Endothelial cell of umbilical vein (primary cell): ENCODE results near the gene NPHS1. TPM values are rescaled to one million over a fixed set of nuclear protein-coding genes. Genes with fewer than 3 reads are reported as not detected.
A peak's percentile ranks its signal among the peaks of the same experiment; 100 is the strongest.

ENCODE experiments used
- BruUV-seq: library from RNA; stranded (reverse); fragments of 400-500 nt; replicated peaks from 2 replicates; lab custom pipeline; 2021; lab: Mats Ljungman, UMichigan
- CTCF ChIA-PET: fragments of 300-600, 350-600 bp; sonication (Branson Sonifier 250); formaldehyde crosslinking; loops from one replicate; lab custom pipeline; 2021; ENCODE audit warnings: antibody characterized with exemption, inconsistent platforms; lab: Charles Lee
- POLR2A ChIA-PET: fragments of 300-600, 350-600 bp; sonication (Branson Sonifier 250); formaldehyde crosslinking; loops from one replicate; lab custom pipeline; 2021; ENCODE audit warnings: antibody characterized with exemption, inconsistent platforms; lab: Charles Lee
- DNase-seq: peaks from one replicate; pipeline ENCODE4 v3.0.0-alpha.2; 2011; ENCODE audit warnings: low read depth, low spot score
- FAIRE-seq: peaks from 2 replicates; lab custom pipeline; 2011; peaks lifted over from hg19 to GRCh38; lab: Jason Lieb, UNC
- H2AFZ ChIP-seq: 2 replicates; pipeline ENCODE4 v1.6.0; 2012; ENCODE audit warnings: low read depth, low read length, control low read depth, inconsistent platforms
- H3K27ac ChIP-seq: 2 replicates; pipeline ENCODE4 v1.5.1; 2011; ENCODE audit warnings: low read depth, mild to moderate bottlenecking, control low read depth, low read length, moderate library complexity; ENCODE audit not compliant: insufficient read depth
- H3K27me3 ChIP-seq, 2 experiments: 2 replicates each; pipeline versions ENCODE4 v1.6.0 to v1.6.1; 2011; ENCODE audit warnings: low read length in 2 of 2, mixed read lengths in 1 of 2; ENCODE audit not compliant: control insufficient read depth in 2 of 2, insufficient read depth in 2 of 2
- H3K36me3 ChIP-seq, 2 experiments: 2 replicates in 1 of 2; 3 replicates in 1 of 2; pipeline ENCODE4 v1.5.1; 2011; ENCODE audit warnings: low read length in 2 of 2, mild to moderate bottlenecking in 1 of 2, moderate library complexity in 1 of 2; ENCODE audit not compliant: control insufficient read depth in 2 of 2, insufficient read depth in 2 of 2; ENCODE audit errors: extremely low read depth in 1 of 2
- H3K4me1 ChIP-seq: 3 replicates; pipeline ENCODE4 v1.5.1; 2011; ENCODE audit warnings: mild to moderate bottlenecking, low read length; ENCODE audit not compliant: control insufficient read depth, insufficient read depth; ENCODE audit errors: extremely low read depth
- H3K4me2 ChIP-seq: 2 replicates; pipeline ENCODE4 v1.6.1; 2011; ENCODE audit warnings: low read length, control low read depth, mixed read lengths; ENCODE audit not compliant: insufficient read depth
- H3K4me3 ChIP-seq, 3 experiments: fragments of 200-600 bp in 1 of 3; sonication (generic), shearing (Covaris generic) in 1 of 3; replicated peaks in 1 of 3; 2 replicates each; pipeline ENCODE4 v1.5.1; 2011 to 2016; ENCODE audit warnings: control low read depth in 3 of 3, low read length in 3 of 3, mild to moderate bottlenecking in 2 of 3, inconsistent platforms in 1 of 3, low read depth in 1 of 3, moderate library complexity in 1 of 3; ENCODE audit not compliant: insufficient read depth in 1 of 3
- H3K79me2 ChIP-seq: 2 replicates; pipeline ENCODE4 v1.6.0; 2012; ENCODE audit warnings: low read length, inconsistent platforms; ENCODE audit not compliant: control insufficient read depth, insufficient read depth
- H3K9ac ChIP-seq: replicated peaks from 2 replicates; pipeline ENCODE3; 2011; ENCODE audit warnings: low read length, control low read depth; ENCODE audit not compliant: insufficient read depth; ENCODE audit errors: extremely low read depth
- H3K9me1 ChIP-seq: replicated peaks from 3 replicates; pipeline ENCODE4 v1.6.0; 2011; ENCODE audit warnings: mild to moderate bottlenecking, low read length; ENCODE audit not compliant: control insufficient read depth, insufficient read depth; ENCODE audit errors: extremely low read depth
- H3K9me3 ChIP-seq: replicated peaks from 2 replicates; pipeline ENCODE4 v1.5.1; 2012; ENCODE audit warnings: low read length, inconsistent platforms; ENCODE audit not compliant: control insufficient read depth, insufficient read depth
- H4K20me1 ChIP-seq: replicated peaks from 2 replicates; pipeline ENCODE3; 2011; ENCODE audit warnings: mild to moderate bottlenecking, low read length; ENCODE audit not compliant: control insufficient read depth, insufficient read depth; ENCODE audit errors: extremely low read depth
- EZH2 ChIP-seq: IDR thresholded peaks from 2 replicates; pipeline ENCODE4 v1.6.1; 2012; ENCODE audit warnings: borderline replicate concordance, low read depth, mild to moderate bottlenecking, moderate library complexity, low read length, inconsistent platforms; ENCODE audit not compliant: severe bottlenecking
- JUN ChIP-seq: IDR thresholded peaks from 2 replicates; pipeline ENCODE4 v1.6.1; 2011; ENCODE audit warnings: borderline replicate concordance, low read depth; ENCODE audit not compliant: insufficient read length, insufficient read depth
- MAX ChIP-seq: IDR thresholded peaks from 2 replicates; pipeline ENCODE4 v1.6.1; 2011; ENCODE audit not compliant: insufficient read depth, insufficient read length
- MYC ChIP-seq: IDR thresholded peaks from one replicate; pipeline ENCODE4 v1.6.1; 2011; ENCODE audit warnings: mild to moderate bottlenecking, low read depth, low read length
- POLR2A ChIP-seq: IDR thresholded peaks from 2 replicates; pipeline ENCODE4 v1.6.1; 2012; ENCODE audit warnings: low read depth, mild to moderate bottlenecking, control low read depth, low read length
- POLR2AphosphoS5 ChIP-seq: IDR thresholded peaks from 2 replicates; pipeline ENCODE4 v1.6.1; 2012; ENCODE audit warnings: low read depth, mild to moderate bottlenecking, control low read depth, low read length, moderate library complexity; ENCODE audit not compliant: insufficient read depth
- dilution Hi-C: fragments of 300-500 bp; cut with MboI; formaldehyde crosslinking; loops from one replicate; pipeline ENCODE4 v1.15.0; 2019; ENCODE audit warnings: low sequenced_read_pairs; ENCODE audit not compliant: extremely low pct_ligation_motif_present
- intact Hi-C: fragments of 100-400 bp; cut with micrococcal nuclease; formaldehyde crosslinking; loops from one replicate; pipeline ENCODE4 v1.10.0; 2022
- polyA plus RNA-seq, 4 experiments: library from polyadenylated mRNA; depleted of rRNA in 3 of 4; stranded (reverse) in 3 of 4; unstranded in 1 of 4; fragments of >200 nt; gene quantifications; 2 replicates each; pipeline versions ENCODE4 v1.2.1 to v1.2.3, GENCODE V29; 2011 to 2012; ENCODE audit warnings: missing spikeins in 1 of 4
- total RNA-seq: library from RNA; stranded (reverse); gene quantifications from 2 replicates; pipeline ENCODE4 v1.2.3, GENCODE V29; 2021

NPHS1 gene
- total and polyA plus RNA-seq, 2 donors (not counting 3 experiments of a cell fraction or from before 2014, with no cell fraction given), result not detected

DNA sequence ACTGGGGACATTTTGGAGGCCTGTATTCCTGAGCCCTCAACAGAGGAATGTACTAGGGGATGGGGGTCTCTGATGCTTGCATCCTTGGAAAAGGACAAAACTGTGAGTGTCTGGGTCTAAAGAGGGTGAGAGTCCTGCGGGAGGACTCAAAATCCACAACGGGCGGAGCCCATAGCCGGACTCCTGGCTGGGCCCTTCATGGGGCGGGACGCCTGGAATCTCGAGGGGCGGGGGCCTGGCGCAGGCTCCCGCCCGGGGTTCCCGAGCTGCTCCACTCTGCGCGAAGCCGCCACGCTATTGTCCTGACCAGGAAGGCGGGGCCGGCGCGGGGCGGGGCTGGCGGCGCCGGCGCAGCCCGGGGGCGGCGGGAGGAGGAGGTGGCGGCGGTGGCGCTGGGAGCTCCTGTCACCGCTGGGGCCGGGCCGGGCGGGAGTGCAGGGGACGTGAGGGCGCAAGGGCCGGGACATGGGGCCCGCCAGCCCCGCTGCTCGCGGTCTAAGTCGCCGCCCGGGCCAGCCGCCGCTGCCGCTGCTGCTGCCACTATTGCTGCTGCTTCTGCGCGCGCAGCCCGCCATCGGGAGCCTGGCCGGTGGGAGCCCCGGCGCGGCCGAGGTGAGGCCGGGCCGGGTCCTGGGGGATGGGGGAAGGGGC, 16.0 kb upstream of the NPHS1 start, which contains the start of gene APLP1:
Gene APLP1, plus strand, starts transcription at position 403 of the 651 bp plus-strand sequence. Its CDS starts 63 bp downstream, at position 466.
- H3K9ac ChIP-seq, result no peak within 1 kb of the TSS
- H3K27ac ChIP-seq, result no peak within 1 kb of the TSS
- H3K4me3 ChIP-seq, result peak within 1 kb of the TSS in 2 of 3 experiments; percentile 19 to 20
- dilution Hi-C loops, result no loop called here
- FAIRE-seq (peak; percentile 48), DNase-seq (peak; percentile 39)
- H3K36me3 ChIP-seq, result no peaks in the 10 kb centered on the region
- peak within 1 kb of the TSS; percentile 26 for H2AFZ ChIP-seq
- H3K4me2 ChIP-seq, result peak within 1 kb of the TSS; percentile 43
- intact Hi-C loops, result no loop called here
- CTCF ChIA-PET, result no interaction called here
- no peaks in the 10 kb centered on the region for H3K9me1 ChIP-seq
- no peaks in the 10 kb centered on the region for H3K79me2 ChIP-seq
- no peaks in the 10 kb centered on the region for H4K20me1 ChIP-seq
- H3K27me3 ChIP-seq, result peaks cover 2 to 7% of the 10 kb centered on the region in 2 experiments
- TF ChIP-seq MYC, result no peak
- POLR2A ChIA-PET, result no interaction called here
- H3K9me3 ChIP-seq, result no peaks in the 10 kb centered on the region
- peaks cover 4% of the 10 kb centered on the region for H3K4me1 ChIP-seq
- no TSS peak for BruUV-seq

DNA sequence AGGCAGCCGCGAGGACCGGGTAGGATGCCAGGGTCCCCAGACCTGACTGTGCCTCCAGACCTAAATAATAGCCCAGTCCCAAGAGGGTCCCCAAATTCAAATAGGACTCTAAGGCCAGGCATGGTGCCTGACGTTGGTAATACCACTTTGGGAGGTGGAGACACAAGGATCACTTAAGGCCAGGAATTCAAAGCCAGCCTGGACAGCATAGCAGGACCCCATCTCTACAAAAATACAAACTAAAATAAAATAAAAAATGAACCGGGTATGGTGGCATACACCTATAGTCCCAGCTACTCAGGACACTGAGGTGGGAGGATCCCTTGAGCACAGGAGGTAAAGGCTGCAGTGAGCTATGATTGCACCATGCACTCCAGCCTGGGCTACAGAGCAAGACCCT, 10.7 kb upstream of the NPHS1 start:
- no peak overlapping the region for H3K4me2 ChIP-seq
- no peaks in the 10 kb centered on the region for H3K9me1 ChIP-seq
- H3K4me3 ChIP-seq, result no peak overlapping the region
- H3K4me1 ChIP-seq, result no peaks in the 10 kb centered on the region
- intact Hi-C loops, result no loop called here
- dilution Hi-C loops, result no loop called here
- no peaks in the 10 kb centered on the region for H3K79me2 ChIP-seq
- no peaks in the 10 kb centered on the region for H3K36me3 ChIP-seq
- TF ChIP-seq EZH2 (no peak), MAX (no peak), POLR2A (no peak), POLR2AphosphoS5 (no peak), JUN (no peak)
- ChIA-PET POLR2A (no interaction called here), CTCF (no interaction called here)
- no peak overlapping the region for H3K27ac ChIP-seq
- DNase-seq (no peak), FAIRE-seq (no peak)
- H3K9ac ChIP-seq, result no peak overlapping the region
- H3K9me3 ChIP-seq, result no peaks in the 10 kb centered on the region
- H3K27me3 ChIP-seq, result peaks cover 29 to 37% of the 10 kb centered on the region in 2 experiments
- no TSS peak for BruUV-seq
- no peaks in the 10 kb centered on the region for H4K20me1 ChIP-seq
- H2AFZ ChIP-seq, result no peak overlapping the region
